SH-SY5Y (cell line): ENCODE measurements around the gene FLNB.

Experiments used
- GATA2 ChIP-seq: IDR thresholded peaks from 2 replicates; pipeline ENCODE4 v1.6.1; 2011; ENCODE audit warnings: mild to moderate bottlenecking, low read depth, low read length
- GATA3 ChIP-seq: IDR thresholded peaks from 2 replicates; pipeline ENCODE4 v1.6.1; 2011; ENCODE audit warnings: low read depth, mild to moderate bottlenecking, low read length, moderate library complexity

- TF ChIP-seq GATA2 (no peak), GATA3 (no peak)
These were observed 12.5 kb downstream of the FLNB start for GRCh38 chr3:58020783-58021071.
